Calu3 (cell line): ENCODE measurements around the gene TSPAN9. TPM values are rescaled to one million over a fixed set of nuclear protein-coding genes. Genes with fewer than 3 reads are reported as not detected.

Experiments used
- BruUV-seq: library from RNA; stranded (reverse); fragments of 400-500 nt; replicated peaks from 2 replicates; lab custom pipeline; 2021; lab: Mats Ljungman, UMichigan
- CTCF ChIA-PET: fragments of 300-600 bp; sonication (Branson Sonifier 250); formaldehyde crosslinking; loops from one replicate; lab custom pipeline; 2022; ENCODE audit warnings: antibody characterized with exemption; lab: Charles Lee
- DNase-seq: peaks from one replicate; pipeline ENCODE4 v3.0.0; 2022
- H3K27ac Mint-ChIP-seq: one replicate; pipeline ENCODE4 v1.8.0; 2022; ENCODE audit warnings: mixed read lengths; ENCODE audit not compliant: unreplicated experiment
- H3K27me3 Mint-ChIP-seq: one replicate; pipeline ENCODE4 v1.8.0; 2022; ENCODE audit warnings: mixed read lengths; ENCODE audit not compliant: unreplicated experiment
- H3K36me3 Mint-ChIP-seq: one replicate; pipeline ENCODE4 v1.8.0; 2022; ENCODE audit warnings: mild to moderate bottlenecking, moderate library complexity, mixed read lengths; ENCODE audit not compliant: insufficient read depth, unreplicated experiment
- H3K4me1 Mint-ChIP-seq: one replicate; pipeline ENCODE4 v1.8.0; 2022; ENCODE audit warnings: mild to moderate bottlenecking, low read depth, mixed read lengths; ENCODE audit not compliant: unreplicated experiment
- H3K4me3 Mint-ChIP-seq: one replicate; pipeline ENCODE4 v1.8.0; 2022; ENCODE audit warnings: mild to moderate bottlenecking, low read depth, moderate library complexity, mixed read lengths; ENCODE audit not compliant: unreplicated experiment
- H3K9me3 Mint-ChIP-seq: one replicate; pipeline ENCODE4 v1.8.0; 2022; ENCODE audit warnings: low read depth, mixed read lengths; ENCODE audit not compliant: unreplicated experiment
- CTCF ChIP-seq: fragments of 200-600 bp; IDR thresholded peaks from one replicate; pipeline ENCODE4 v1.8.0; 2022; ENCODE audit warnings: antibody characterized with exemption; ENCODE audit not compliant: unreplicated experiment
- intact Hi-C: fragments of 100-400 bp; cut with micrococcal nuclease; formaldehyde crosslinking; loops from one replicate; pipeline ENCODE4 v1.10.0; 2022; ENCODE audit not compliant: unreplicated experiment
- total RNA-seq: library from RNA; stranded (reverse); gene quantifications from 2 replicates; pipeline ENCODE4 v1.2.3, GENCODE V29; 2022

TSPAN9 gene
- total RNA-seq, 1 experiment from 2014 or later = 6.0 TPM

- CTCF ChIA-PET = no interaction called here
- TF ChIP-seq CTCF = no peak
- Mint-ChIP-seq H3K27me3 (peaks cover 43% of the 10 kb centered on the region), H3K27ac (no peak overlapping the region), H3K4me3 (no peak overlapping the region), H3K4me1 (no peaks in the 10 kb centered on the region), H3K36me3 (no peaks in the 10 kb centered on the region), H3K9me3 (no peaks in the 10 kb centered on the region)
- no TSS peak for BruUV-seq
- DNase-seq = no peak
- intact Hi-C loops = no loop called here
These were observed 74.0 kb downstream of the TSPAN9 start for GRCh38 chr12:3150931-3151835.

- intact Hi-C loops = no loop called here
- Mint-ChIP-seq H3K4me3 (no peak overlapping the region), H3K9me3 (no peaks in the 10 kb centered on the region), H3K4me1 (no peaks in the 10 kb centered on the region), H3K27ac (no peak overlapping the region), H3K36me3 (no peaks in the 10 kb centered on the region), H3K27me3 (peaks cover 34% of the 10 kb centered on the region)
- TF ChIP-seq CTCF = no peak
- BruUV-seq = no TSS peak
- no peak for DNase-seq
- CTCF ChIA-PET = no interaction called here
These were observed 74.9 kb downstream of the TSPAN9 start for GRCh38 chr12:3152011-3152511.

- BruUV-seq = no TSS peak
- intact Hi-C loops = no loop called here
- no peaks in the 10 kb centered on the region for H3K9me3 Mint-ChIP-seq
- H3K36me3 Mint-ChIP-seq = no peaks in the 10 kb centered on the region
- H3K4me3 Mint-ChIP-seq = no peak overlapping the region
- peaks cover 26% of the 10 kb centered on the region for H3K27me3 Mint-ChIP-seq
- no peak for TF ChIP-seq CTCF
- H3K27ac Mint-ChIP-seq = no peak overlapping the region
- no peak for DNase-seq
- CTCF ChIA-PET = interaction anchor here (1.4 kb wide), 1 partner anchor 15 kb away, joined by 7 read pairs; no protein-coding TSS in a partner anchor
- H3K4me1 Mint-ChIP-seq = no peaks in the 10 kb centered on the region
These were observed 75.7 kb downstream of the TSPAN9 start for GRCh38 chr12:3152892-3153291.

- DNase-seq = no peak
- Mint-ChIP-seq H3K27ac (no peak overlapping the region), H3K4me3 (no peak overlapping the region), H3K36me3 (no peaks in the 10 kb centered on the region), H3K4me1 (no peaks in the 10 kb centered on the region), H3K9me3 (no peaks in the 10 kb centered on the region), H3K27me3 (peaks cover 16% of the 10 kb centered on the region)
- no TSS peak for BruUV-seq
- no peak for TF ChIP-seq CTCF
- CTCF ChIA-PET = interaction anchor here (1.4 kb wide), 1 partner anchor 14 kb away, joined by 7 read pairs; no protein-coding TSS in a partner anchor
- intact Hi-C loops = no loop called here
These were observed 76.8 kb downstream of the TSPAN9 start for GRCh38 chr12:3154006-3154405.
